GM21360 (cell line): ENCODE data around the gene CD70.
A peak's percentile ranks its signal among the peaks of the same experiment; 100 is the strongest.
"Not testable (repeated sequence)": the region's sequence is repeated elsewhere in the genome, so short reads cannot be mapped to it uniquely, and the experiment has no call there.

ENCODE experiments used
- ATAC-seq: cut with Tn5 transposase; IDR thresholded peaks from one replicate; pipeline ENCODE4 v1.9.1; 2021; ENCODE audit warnings: mild to moderate bottlenecking, moderate library complexity; ENCODE audit not compliant: unreplicated experiment

The CD70 gene

DNA sequence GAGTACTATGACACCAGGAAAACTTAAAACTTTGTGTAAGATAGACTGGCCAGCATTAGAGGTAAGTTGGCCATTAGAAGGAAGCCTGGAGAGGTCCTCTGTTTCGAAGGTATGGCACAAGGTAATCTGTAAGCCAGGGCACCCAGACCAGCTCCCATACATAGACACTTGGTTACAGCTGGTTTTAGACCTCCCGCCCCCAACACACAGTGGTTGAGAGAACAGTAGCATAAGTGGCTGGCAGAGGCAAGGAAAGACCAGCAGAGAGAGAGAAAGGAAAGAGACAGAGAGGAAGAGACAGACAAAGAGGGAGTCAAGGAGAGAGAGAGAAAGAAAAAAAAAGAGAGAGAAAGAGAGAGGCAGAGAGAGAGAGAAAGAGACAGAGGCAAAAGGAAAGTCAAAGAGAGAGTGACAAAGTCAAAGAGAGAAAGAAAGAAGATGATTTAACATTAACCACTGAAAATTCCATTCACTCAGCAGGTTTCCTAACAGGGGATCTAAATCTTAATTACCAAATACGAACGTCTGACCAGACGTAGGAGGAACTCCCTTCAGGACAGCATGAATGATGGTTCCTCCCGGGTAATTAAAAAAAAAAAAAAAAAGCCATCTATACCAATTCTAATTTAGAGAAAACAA is 7.4 kb upstream of the CD70 start:
- not testable (repeated sequence) for ATAC-seq

DNA sequence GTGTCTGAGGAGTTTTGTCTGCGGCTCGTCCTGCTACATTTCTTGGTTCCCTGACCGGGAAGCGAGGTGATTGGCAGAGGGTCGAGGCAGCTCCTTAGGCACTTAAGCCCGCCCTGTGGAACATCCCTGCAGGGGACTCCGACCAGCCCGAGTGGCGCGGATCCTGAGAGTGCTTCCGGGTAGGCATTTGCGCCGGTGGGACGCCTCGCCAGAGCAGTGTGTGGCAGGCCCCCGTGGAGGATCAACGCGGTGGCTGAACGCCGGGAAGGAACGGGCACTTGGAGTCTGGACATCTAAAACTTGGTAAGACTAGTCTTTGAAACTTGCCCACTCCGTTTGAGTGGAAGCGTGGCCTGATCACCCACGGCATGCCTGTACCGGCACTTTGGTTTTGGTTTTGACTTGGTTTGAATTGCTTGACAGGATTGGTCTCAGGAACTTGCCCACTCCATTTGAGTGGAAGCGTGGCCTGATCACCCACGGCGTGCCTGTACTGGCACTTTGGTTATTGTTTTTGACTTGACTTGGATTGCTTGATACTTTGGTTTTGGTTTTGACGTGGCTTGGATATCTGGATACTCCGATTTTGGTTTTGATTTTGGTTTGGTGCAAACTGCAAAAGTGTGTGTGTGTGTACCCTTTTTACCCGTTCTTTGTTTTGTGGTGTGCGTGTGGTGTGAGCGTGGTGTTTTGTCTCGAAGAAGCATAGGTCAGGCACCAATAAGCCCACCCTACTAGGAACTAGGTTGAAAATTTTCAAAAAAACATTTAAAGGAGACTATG is 6.7 kb upstream of the CD70 start:
- ATAC-seq = not testable (repeated sequence)

DNA sequence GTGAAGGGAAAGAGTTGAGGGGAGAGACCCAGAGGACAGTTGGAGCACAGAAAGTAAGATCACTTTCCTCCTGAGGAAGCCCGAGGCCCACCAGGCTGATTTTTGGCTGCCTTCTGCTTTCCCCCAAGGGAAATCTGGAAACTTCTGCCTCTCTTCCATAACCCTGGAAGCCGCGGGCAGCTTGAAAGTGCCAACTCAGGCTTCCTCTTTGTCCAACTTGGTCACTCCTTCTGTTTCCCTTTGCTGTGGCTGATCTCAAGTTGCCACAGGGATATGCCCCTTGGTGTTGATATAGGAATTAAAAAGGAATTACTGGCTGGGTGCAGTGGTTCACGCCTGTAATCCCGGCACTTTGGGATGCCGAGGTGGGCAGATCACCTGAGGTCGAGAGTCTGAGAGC is 5.7 kb upstream of the CD70 start:
- no peak for ATAC-seq

DNA sequence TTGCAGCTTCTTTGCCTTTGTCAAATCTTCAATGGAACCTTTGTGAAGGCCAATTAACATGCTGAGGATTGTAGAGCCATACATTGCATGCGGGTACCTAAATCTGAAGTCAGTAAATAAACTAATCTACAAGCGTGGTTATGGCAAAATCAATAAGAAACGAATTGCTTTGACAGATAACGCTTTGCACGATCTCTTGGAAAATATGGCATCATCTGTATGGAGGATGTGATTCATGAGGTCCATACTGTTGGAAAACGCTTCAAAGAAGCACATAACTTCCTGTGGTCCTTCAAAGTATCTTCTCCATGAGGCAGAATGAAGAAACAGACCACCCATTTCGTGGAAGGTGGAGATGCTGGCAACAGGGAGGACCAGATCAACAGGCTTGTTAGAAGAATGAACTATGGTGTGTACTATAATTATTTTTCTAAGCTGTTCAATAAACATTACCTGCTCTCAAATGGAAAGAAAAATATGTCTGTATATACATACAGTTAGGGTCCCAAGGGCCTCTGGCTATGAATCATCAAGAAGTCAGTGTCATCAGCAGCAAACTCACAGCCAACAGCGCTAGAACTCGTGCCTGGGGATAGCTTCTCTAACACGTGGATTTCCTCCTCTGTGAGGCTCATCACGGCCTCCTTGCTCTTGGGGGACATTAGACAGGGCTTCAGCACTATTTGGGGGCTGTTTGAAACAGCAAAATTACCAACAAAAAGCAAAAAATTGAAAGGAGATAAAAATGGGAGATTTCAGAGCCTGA is 2.9 kb upstream of the CD70 start:
- ATAC-seq = no peak

DNA sequence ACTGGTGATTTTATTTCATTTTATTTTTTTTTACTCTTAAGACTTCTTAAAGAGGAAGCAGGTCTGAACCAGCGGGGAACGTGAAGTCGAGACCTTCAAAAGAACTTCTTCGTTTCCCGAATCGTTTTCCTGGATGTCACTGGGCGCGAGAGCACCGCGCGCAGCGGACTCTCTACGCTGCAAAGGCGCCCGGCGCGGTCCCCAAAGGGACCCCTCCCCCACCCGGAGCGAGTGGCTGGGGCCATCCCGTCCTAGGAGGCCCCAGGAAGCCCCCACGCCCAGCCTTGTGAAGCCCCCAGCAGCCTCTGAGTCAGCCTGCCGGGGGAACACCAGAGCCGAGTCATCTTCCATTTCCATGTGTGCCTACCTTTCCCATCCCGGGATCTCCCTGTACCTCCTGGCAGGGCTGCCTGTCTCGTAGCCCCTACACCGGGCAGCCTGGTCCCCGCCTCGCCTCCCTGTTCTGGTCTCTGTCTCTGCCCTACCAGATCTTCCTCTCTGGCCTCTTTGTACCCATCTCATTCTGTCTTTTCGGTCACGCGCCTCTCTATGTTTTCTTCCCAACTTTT is 608 bp downstream of the CD70 start:
- ATAC-seq = no peak

DNA sequence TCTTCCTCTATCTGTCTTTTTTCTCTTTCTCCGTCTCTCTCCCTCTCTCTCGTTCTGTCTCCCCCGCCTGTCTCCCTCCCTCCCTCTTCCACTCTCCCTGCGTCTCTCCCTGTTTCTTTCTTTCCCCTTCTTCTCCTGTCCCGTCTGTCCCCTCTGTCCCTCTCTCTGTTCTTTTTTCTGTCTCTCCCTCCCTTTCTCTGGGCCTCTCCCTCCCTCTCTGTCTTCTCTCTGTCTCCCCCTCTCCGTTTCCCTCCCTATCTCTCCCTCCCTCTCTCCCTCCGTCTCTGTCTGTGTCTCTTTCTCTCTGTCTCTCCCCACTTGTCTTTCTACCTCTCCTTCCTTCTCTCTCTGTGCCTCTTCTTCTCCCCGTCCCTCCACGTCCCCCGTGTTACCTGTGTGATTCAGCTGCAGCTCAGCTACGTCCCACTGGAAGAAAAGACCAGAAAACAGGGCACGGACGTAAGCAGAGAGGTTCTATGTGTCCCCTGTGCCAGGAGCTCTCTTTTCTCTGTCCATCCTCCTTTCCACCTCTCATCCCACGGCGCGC is 1.2 kb downstream of the CD70 start:
- no peak for ATAC-seq

DNA sequence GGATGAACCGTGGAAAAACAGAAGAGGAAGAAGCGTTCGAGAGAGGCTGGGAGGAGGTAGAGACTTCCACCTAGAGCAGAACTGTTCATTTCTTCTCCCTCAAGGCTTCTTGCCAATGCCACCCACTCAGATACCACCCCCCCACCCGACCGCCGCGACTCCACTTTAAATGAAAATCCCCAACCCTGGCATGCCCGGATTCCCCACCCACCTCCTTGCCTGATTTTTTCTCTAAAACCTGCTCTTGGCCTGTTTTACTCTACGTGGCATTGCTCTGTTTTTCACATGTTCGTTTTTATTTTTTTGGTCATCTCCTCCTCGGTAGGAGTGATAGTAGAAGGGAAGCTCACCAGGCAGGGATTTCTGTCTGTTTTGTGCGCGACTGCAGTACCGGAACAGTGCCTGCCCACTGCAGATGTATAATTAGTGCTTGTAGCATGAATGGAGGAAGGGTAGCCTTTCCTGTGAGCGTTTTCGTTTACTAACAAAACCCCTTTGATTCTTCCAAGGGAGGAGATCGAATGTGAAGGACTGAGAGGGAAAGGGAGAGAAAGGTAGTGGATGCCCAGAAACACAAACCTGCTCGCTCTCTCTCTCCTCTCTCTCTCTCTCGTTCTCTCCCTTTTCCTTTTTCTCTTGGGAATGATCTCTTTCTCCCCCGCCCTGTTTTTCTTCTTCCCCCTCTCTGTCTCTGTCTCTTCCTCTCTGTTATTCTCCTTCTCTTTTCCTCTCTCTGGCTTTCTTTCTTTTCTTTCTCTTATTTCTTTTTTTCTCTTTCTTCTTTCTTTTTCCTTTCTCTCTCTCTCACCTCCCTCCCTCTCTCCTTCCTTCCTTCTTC is 2.2 kb downstream of the CD70 start:
- ATAC-seq = no peak

DNA sequence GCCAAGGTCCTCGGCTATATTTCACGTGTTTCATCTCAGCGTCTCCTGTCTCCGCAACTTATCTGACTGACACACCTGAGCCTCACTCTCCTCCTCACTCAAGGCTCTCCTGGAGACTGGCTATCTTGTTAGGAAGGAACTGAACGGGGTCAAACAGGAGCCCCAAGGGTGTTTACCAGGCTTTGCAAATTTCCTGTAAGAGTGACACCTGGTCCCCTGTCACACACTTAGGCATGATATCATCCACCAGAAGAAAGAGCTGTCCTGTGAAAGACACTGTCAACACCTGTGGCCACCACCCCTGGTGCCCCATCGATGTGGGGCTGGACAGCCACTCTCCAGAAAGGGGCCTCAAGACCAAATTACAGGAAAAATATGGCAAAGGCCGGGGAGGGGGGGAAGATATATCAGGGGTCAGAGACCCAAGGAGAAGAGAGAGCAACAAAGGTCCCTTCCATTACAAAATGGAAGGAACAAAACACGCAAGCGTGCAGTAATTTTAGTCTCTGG is 2.9 kb downstream of the CD70 start:
- ATAC-seq = no peak

DNA sequence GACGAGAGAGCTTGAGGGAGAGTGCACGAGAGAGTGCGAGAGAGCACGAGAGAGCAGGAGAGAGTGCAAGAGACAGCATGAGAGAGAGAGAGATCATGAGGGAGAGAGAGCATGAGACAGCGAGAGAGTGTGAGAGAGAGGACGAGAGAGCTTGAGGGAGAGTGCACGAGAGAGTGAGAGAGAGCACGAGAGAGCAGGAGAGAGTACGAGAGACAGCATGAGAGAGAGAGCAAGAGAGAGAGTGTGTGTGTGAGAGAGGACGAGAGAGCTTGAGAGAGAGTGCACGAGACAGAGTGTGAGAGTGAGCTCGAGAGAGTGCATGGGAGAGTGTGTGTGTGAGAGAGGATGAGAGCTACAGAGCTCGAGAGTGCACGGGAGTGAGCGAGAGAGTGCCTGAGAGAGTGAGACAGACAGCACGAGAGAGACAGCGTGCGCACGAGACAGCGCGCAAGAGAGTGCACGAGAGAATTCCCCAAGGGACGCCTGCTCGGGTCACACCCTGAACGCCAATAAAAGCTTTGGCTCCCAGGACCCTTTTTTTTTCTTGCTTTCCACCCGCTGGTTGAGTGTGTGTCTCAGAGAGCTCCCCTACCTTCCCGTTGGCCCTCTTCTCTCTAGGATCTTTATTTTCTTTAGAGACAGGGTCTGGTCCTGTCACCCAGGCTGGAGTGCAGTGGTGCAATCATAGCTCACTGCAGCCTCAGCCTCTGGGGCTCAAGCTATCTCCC is 3.7 kb downstream of the CD70 start:
- ATAC-seq = no peak

DNA sequence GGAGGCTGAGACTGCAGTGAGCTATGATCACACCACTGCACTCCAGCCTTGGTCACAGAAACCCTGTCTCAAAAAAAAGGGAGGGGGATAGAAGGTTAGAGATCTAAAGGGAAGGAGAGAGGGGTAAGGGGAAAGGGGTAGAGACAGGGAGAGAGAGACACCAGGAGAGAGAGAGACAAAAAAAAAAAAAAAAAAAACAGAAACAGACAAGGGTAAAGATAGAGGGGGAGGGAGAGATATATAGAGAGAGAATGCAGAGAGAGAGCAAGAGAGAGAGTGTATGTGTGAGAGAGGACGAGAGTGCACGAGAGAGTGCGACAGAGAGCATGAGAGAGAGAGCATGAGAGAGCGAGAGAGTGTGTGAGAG is 4.2 kb downstream of the CD70 start:
- ATAC-seq = no peak

DNA sequence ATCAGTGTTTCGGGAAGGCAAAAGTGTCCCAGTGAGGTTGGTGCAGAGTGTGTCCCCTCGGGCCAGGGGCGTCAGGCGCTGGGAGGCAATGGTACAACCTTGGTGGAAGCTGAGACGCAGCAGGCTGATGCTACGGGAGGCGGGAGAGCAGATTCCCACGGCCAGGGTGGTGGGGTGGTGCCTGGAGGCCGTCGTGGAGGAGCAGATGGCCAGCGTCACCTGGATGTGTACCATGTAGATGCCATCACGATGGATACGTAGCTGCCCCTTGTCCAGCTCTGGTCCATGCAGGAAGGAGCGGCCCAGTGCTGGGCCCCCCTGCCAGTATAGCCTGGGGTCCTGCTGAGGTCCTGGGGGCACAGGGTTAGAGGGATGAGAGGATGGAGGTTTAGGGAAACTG is 4.9 kb downstream of the CD70 start:
- no peak for ATAC-seq

DNA sequence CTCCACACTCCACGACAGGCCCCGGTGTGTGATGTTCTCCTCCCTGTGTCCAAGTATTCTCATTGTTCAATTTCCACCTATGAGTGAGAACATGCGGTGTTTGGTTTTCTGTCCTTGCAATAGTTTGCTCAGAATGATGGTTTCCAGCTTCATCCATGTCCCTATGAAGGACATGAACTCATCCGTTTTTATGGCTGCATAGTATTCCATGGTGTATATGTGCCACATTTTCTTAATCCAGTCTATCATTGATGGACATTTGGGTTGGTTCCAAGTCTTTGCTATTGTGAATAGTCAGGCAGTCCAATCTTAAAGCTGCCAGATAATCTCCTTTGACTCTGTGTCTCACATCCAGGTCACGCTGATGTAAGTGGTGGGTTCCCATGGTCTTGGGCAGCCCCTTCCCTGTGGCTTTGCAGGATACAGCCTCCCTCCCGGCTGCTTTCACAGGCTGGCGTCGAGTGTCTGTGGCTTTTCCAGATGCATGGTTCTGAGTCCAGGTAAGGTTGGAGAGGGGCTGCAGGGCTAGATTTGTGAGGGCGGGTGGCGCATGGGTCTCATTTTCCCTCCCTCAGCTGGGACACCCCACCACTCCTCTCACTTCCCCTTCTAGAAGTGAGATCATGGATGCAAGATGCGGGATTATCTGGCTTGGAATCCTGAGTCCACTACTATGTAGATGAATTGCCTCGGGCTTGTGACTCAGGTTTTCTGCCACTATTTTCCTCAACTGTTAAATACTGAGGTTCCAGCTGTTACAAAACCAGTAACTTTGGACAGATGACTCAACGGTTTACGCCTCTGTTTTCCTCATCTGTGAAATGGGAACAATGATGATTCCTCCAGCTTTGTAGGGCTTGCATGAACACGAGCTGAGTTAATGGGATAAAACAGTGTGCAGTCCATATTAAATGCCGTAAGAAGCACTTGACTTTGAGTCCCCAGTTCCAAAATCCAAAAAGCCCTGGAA is 8.2 kb downstream of the CD70 start:
- ATAC-seq = not testable (repeated sequence)

DNA sequence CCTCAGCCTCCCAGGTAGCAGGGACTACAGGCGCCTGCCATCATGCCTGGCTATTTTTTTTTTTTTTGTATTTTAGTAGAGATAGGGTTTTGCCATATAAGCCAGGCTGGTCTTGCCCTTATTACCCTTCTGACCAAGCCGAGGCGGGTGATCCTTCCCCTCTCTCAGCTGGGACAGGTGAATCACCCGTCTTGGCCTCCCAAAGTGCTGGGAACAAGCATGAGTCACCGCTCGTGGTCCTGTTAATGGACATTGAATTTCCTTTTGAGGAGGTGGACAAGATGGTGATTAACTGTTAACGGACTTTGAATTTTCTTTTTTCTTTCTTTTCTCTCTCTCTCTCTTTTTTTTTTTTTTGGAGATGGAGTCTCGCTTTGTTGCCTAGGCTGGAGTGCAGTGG is 10.6 kb downstream of the CD70 start:
- no peak for ATAC-seq

DNA sequence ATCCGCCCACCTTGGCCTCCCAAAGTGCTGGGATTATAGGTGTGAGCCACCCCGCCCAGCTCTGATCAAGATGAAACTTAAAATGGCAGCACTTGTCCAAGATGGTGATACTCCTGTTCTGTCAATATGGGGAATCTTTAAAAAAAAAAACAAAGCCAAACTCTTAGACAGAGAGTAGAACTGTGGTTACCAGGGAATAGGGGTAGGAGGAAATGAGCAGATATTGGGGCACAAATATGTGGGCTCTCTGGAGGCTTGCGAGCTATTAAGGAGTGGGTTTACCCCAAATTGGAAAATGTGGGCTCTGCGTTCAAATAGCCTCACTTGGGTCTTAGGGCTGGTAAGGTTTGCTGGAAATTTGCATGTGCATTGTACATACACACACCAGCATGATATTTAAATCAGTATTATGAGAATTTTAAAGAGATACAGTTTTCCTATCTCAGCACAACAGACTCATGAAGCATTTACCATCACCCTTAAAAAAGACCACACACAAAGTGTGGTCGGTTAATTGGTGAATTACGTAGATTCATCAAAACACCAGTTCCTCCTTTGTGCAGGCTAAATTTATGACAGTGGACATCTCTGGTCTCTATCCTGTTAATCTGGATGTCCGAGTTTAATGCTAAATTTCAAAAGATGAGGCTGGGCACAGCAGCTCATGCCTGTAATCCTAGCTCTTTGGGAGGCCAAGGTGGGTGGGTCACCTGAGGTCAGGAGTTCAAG is 11.3 kb downstream of the CD70 start:
- no peak for ATAC-seq

DNA sequence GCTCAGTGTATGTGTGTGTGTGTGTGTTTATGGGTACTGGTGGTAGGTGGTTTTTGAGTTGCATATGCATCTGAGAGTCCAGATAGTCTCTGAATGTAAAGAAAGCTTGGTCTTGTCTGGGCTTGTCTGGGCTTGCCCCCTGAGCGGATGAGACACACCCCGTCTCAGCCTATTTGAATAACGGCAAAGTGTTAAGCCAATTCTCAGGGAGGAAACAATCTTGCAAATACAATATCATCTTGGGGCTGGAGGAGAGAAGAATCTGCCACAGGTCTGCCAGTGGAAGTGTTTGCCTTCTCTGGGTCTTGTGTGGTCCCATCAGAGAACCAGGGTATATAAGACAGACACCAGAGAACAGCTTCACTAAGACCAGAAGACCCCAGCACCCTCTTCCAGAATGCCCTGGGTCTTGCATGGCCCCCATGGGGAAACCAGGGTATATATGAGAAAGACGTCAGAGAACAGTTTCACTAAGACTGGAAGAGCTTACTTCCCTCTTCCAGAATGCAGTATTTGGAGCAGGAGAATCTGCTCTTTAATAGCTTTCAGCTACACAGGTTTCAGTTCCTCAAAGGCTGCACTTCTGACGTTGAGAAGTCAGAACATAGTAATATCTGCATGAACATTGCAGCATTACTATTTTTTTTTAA is 13.3 kb downstream of the CD70 start:
- ATAC-seq = peak; percentile 69

DNA sequence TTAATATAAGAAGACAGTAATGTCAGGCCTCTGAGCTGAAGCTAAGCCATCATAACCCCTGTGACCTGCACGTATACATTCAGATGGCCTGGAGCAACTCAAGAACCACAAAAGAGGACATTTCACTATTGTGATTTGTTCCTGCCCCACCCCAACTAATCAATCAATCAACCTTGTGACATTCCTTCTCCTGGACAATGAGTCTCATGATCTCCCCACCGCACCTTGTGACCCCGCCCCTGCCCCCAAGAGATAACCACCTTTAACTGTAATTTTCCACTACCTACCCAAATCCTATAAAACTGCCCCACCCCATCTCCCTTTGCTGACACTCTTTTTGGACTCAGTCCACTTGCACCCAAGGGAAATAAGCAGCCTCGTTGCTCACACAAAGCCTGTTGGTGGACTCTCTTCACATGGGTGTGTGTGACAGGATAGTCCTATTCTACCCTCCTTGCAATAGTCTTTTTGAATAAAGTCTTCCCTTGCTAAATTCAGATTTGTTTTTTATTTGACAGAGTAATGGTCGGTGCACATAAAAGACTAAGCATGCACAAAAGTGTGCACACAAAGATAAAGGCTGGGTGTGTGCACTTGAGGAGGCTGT is 14.0 kb downstream of the CD70 start:
- ATAC-seq = no peak

DNA sequence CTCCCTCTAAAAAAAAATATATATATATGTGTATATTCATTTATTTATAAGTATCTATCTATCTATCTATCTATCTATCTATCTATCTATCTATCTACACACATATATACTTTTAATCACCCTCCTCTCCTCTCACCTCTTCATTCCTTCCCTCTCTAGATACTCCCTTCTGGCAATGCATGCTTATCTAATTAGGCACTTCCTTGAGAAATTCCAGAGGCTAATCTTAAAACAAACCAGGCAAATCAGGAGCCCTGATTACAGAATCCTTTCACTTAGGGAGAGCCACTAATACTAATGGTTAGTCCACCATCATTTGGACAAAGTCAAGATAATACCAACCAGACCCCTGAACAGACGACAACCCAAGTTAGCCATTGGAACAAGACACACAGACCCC is 17.6 kb downstream of the CD70 start:
- ATAC-seq = no peak
